ENCODE results near the gene STOML1.

DNA sequence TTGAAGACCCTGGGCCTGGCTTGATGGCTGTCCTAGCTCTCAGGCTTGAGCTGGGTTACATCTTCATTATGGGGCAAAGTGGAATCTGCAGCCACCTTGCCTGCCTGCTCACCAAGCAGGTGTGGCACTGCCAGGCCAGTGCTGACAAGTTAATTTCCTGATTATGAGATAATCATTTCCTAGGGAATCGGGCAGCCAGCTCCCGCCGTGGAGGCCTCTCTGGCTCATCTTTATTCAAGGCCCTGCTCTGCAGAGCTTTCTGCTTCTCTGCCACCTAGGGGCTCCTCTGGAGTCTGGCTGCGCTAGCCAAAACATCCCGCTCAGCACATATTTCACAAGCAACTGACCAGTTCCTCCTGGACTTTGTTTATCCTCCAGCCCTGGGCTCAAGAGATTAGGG is 55.9 kb downstream of the STOML1 start:
- no peak for TF ChIP-seq ESRRA (CRISPR knock-in tag; IDR thresholded peaks at IDR 0.05; ENCODE audit: borderline replicate concordance)
- TF ChIP-seq, protein P1, sequence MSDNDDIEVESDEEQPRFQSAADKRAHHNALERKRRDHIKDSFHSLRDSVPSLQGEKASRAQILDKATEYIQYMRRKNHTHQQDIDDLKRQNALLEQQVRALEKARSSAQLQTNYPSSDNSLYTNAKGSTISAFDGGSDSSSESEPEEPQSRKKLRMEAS (CRISPR knock-in tag; IDR thresholded peaks at IDR 0.05): no peak
- no peak for TF ChIP-seq CBFB (CRISPR knock-in tag; IDR thresholded peaks at IDR 0.05; ENCODE audit: low read depth)
- TF ChIP-seq, protein P2, sequence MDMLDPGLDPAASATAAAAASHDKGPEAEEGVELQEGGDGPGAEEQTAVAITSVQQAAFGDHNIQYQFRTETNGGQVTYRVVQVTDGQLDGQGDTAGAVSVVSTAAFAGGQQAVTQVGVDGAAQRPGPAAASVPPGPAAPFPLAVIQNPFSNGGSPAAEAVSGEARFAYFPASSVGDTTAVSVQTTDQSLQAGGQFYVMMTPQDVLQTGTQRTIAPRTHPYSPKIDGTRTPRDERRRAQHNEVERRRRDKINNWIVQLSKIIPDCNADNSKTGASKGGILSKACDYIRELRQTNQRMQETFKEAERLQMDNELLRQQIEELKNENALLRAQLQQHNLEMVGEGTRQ (CRISPR knock-in tag; IDR thresholded peaks at IDR 0.05): no peak
- TF ChIP-seq, protein P3, sequence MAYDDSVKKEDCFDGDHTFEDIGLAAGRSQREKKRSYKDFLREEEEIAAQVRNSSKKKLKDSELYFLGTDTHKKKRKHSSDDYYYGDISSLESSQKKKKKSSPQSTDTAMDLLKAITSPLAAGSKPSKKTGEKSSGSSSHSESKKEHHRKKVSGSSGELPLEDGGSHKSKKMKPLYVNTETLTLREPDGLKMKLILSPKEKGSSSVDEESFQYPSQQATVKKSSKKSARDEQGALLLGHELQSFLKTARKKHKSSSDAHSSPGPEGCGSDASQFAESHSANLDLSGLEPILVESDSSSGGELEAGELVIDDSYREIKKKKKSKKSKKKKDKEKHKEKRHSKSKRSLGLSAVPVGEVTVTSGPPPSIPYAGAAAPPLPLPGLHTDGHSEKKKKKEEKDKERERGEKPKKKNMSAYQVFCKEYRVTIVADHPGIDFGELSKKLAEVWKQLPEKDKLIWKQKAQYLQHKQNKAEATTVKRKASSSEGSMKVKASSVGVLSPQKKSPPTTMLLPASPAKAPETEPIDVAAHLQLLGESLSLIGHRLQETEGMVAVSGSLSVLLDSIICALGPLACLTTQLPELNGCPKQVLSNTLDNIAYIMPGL (CRISPR knock-in tag; IDR thresholded peaks at IDR 0.05): no peak
- TF ChIP-seq, protein P4, sequence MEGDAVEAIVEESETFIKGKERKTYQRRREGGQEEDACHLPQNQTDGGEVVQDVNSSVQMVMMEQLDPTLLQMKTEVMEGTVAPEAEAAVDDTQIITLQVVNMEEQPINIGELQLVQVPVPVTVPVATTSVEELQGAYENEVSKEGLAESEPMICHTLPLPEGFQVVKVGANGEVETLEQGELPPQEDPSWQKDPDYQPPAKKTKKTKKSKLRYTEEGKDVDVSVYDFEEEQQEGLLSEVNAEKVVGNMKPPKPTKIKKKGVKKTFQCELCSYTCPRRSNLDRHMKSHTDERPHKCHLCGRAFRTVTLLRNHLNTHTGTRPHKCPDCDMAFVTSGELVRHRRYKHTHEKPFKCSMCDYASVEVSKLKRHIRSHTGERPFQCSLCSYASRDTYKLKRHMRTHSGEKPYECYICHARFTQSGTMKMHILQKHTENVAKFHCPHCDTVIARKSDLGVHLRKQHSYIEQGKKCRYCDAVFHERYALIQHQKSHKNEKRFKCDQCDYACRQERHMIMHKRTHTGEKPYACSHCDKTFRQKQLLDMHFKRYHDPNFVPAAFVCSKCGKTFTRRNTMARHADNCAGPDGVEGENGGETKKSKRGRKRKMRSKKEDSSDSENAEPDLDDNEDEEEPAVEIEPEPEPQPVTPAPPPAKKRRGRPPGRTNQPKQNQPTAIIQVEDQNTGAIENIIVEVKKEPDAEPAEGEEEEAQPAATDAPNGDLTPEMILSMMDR (IDR thresholded peaks at IDR 0.05): no peak
- TF ChIP-seq, protein P5, sequence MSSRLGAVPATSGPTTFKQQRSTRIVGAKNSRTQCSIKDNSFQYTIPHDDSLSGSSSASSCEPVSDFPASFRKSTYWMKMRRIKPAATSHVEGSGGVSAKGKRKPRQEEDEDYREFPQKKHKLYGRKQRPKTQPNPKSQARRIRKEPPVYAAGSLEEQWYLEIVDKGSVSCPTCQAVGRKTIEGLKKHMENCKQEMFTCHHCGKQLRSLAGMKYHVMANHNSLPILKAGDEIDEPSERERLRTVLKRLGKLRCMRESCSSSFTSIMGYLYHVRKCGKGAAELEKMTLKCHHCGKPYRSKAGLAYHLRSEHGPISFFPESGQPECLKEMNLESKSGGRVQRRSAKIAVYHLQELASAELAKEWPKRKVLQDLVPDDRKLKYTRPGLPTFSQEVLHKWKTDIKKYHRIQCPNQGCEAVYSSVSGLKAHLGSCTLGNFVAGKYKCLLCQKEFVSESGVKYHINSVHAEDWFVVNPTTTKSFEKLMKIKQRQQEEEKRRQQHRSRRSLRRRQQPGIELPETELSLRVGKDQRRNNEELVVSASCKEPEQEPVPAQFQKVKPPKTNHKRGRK (CRISPR knock-in tag; IDR thresholded peaks at IDR 0.05; ENCODE audit: borderline replicate concordance): no peak
- no peak for TF ChIP-seq ZNF396 (CRISPR knock-in tag; IDR thresholded peaks at IDR 0.05; ENCODE audit: borderline replicate concordance)
- no peak for TF ChIP-seq SP1 (CRISPR knock-in tag; conservative IDR thresholded peaks at IDR 0.05)
- no peak for TF ChIP-seq RELA (CRISPR knock-in tag; IDR thresholded peaks at IDR 0.05; ENCODE audit: borderline replicate concordance)
- no peak for TF ChIP-seq TEAD4 (CRISPR knock-in tag; IDR thresholded peaks at IDR 0.05)
- TF ChIP-seq, protein P6, sequence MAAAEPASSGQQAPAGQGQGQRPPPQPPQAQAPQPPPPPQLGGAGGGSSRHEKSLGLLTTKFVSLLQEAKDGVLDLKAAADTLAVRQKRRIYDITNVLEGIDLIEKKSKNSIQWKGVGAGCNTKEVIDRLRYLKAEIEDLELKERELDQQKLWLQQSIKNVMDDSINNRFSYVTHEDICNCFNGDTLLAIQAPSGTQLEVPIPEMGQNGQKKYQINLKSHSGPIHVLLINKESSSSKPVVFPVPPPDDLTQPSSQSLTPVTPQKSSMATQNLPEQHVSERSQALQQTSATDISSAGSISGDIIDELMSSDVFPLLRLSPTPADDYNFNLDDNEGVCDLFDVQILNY (CRISPR knock-in tag; IDR thresholded peaks at IDR 0.05): no peak
- TF ChIP-seq, protein P7, sequence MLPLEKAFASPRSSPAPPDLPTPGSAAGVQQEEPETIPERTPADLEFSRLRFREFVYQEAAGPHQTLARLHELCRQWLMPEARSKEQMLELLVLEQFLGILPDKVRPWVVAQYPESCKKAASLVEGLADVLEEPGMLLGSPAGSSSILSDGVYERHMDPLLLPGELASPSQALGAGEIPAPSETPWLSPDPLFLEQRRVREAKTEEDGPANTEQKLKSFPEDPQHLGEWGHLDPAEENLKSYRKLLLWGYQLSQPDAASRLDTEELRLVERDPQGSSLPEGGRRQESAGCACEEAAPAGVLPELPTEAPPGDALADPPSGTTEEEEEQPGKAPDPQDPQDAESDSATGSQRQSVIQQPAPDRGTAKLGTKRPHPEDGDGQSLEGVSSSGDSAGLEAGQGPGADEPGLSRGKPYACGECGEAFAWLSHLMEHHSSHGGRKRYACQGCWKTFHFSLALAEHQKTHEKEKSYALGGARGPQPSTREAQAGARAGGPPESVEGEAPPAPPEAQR (CRISPR knock-in tag; IDR thresholded peaks at IDR 0.05): no peak
- TF ChIP-seq, protein P8, sequence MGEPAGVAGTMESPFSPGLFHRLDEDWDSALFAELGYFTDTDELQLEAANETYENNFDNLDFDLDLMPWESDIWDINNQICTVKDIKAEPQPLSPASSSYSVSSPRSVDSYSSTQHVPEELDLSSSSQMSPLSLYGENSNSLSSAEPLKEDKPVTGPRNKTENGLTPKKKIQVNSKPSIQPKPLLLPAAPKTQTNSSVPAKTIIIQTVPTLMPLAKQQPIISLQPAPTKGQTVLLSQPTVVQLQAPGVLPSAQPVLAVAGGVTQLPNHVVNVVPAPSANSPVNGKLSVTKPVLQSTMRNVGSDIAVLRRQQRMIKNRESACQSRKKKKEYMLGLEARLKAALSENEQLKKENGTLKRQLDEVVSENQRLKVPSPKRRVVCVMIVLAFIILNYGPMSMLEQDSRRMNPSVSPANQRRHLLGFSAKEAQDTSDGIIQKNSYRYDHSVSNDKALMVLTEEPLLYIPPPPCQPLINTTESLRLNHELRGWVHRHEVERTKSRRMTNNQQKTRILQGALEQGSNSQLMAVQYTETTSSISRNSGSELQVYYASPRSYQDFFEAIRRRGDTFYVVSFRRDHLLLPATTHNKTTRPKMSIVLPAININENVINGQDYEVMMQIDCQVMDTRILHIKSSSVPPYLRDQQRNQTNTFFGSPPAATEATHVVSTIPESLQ (CRISPR knock-in tag; IDR thresholded peaks at IDR 0.05): no peak

All from WTC11 (cell line).